HPDE6-E6E7 (cell line): Measurements from ENCODE around the gene DNM3.

Source experiments
- DNase-seq: peaks from one replicate; pipeline ENCODE4 v3.0.0; 2011; ENCODE audit warnings: missing footprints; ENCODE audit errors: extremely low spot score

The DNM3 gene

GRCh38 chr1:171869097-171869496 lies 27.8 kb downstream of the DNM3 start:
- DNase-seq: no peak

GRCh38 chr1:171871848-171872247 lies 30.6 kb downstream of the DNM3 start:
- no peak for DNase-seq

DNA sequence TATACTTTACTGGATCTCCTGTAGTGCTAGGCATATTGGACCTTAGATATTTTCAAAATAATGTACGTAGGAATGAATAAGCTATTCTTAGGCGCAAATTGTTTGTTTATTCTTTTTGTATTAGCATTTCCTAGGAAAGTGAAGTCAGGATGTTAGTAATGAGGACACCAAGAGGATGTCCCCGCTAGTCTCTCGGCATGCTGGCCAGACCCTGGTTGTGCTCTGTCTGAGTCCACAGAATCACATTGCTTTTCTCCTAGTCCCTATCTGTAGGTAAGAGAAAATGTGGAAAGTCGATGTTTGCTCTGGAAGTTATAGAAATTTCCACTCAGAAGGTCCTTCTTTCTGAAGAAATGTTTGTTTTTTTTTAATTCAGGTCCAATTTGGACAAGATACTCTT lies 31.1 kb downstream of the DNM3 start:
- DNase-seq: no peak

- no peak for DNase-seq
Observed at GRCh38 chr1:171873664-171874063, 32.4 kb downstream of the DNM3 start.

DNA sequence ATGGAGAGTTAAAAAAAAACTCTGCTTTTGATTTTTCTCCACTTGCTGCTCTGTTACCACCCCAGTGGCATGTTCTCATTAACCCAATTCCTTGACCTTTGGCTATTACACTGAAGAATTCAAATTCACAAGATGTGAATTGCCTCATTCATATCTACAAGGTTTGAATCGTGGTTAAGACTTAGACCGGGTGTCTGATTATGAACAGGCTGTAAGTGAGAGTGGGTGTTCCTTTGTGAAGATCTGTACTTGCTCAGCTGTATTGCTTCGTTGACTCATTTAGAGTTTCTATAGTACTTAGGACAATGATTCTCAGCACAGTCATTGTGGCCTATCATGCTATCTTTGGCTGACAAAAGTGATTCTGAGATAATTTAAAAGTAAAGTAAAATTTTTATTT lies 36.4 kb downstream of the DNM3 start:
- DNase-seq: peak; percentile 26

GRCh38 chr1:171879556-171879955 lies 38.3 kb downstream of the DNM3 start:
- DNase-seq: no peak

DNA sequence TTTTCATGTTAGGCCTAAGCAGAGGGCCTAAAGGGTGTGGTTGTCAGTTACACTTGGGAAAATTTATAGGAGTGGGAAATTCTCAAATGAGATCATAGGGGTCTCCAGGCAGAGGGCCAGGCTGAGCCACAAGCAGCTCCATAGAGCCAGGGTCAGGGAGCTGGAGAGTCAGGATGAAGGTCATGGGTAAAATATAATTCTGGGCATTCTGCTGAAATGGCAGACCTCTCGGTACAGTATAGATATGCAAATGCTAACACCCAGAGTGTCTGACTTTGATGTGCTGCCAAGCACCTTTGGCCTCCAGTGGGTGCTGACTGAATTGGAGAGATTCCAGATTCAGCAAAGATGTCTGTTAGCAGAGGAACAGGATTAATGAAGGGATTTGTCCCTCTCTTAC lies 40.1 kb downstream of the DNM3 start:
- DNase-seq: no peak

DNA sequence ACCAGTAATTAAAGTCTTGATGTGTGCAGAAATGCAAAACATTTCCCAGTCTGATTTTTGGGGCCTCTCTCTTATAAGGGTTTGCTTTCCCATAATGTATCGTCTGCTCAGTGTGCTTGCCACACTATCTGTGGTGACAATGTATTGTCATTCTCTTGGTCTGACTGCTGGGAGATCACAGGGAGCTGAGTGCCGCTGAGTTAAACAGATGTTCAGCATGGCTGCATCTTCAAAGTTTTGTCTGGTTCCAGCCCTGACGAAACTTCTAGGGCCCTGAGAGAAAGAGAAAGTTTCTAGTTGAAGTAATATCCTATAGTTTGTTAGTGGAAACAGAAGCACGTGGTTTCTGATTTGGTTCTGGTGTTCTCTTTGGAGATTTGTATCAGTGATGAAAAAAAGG lies 42.6 kb downstream of the DNM3 start:
- DNase-seq: no peak

DNA sequence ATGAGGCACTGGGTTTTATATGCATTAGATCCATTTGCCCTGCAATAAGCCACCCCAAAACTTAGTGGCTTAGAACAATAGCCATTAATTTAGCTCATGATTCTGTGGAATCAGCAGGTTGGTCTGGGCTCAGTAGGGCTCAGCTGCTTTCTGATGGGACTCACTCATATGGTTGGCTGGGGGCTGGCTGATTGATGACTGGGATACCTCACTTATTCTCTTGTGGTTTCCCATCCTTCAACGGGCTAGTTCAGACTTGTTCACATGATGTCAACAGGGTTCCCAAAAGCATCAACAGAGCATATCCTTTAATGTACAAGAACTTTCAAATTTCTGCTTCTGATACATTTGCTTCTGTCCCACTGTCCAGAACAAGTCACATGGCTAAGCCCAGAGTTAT lies 43.2 kb downstream of the DNM3 start:
- DNase-seq: peak; percentile 5

- no peak for DNase-seq
Observed at GRCh38 chr1:171890131-171890530, 48.8 kb downstream of the DNM3 start.

GRCh38 chr1:171896936-171897703 lies 55.8 kb downstream of the DNM3 start:
- DNase-seq: no peak

DNA sequence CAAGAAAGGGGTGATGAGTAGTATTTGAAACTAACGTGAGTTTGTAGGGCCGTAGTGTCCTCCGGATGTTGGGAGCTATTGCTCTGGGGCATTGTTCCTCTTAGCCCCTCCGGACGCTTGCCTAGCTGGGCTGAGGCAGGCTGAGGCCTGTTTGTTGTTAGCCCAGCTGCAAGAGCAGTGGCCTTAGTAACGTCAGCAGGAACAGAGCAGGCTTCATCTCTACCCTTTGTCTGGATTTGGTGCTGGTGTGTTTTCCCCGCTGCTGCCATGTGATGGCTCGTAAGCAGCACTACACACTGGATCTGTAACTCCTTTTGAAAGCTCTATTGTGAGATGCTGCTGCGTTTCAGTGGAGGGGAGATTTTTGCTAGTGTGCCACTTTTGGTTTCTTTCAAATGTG lies 57.6 kb downstream of the DNM3 start:
- peak; percentile 53 for DNase-seq

DNA sequence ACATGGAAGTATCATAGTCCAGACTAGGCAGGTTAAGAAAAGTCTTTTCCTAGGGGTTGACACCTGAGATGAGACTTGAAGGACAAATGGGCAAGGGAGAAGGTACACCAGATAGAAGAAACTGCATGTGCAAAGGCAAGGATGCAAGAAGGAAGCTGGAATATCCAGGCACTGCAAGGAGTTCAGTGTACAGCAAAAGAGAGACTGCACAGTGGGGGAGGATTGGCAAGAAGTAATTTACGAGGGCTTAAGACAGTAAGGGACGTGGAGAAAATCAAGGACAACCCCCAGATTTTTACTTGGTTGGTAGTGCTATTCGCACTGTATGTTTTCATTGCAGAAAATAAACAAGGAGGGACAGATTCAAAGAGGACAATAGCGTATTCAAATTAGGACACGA lies 58.5 kb downstream of the DNM3 start:
- DNase-seq: no peak

- no peak for DNase-seq
Observed at GRCh38 chr1:171901245-171901644, 59.9 kb downstream of the DNM3 start.

- DNase-seq: peak; percentile 49
Observed at GRCh38 chr1:171902527-171902926, 61.2 kb downstream of the DNM3 start.

- DNase-seq: no peak
Observed at GRCh38 chr1:171904778-171905450, 63.6 kb downstream of the DNM3 start.

- DNase-seq: no peak
Observed at GRCh38 chr1:171909711-171910110, 68.4 kb downstream of the DNM3 start.

DNA sequence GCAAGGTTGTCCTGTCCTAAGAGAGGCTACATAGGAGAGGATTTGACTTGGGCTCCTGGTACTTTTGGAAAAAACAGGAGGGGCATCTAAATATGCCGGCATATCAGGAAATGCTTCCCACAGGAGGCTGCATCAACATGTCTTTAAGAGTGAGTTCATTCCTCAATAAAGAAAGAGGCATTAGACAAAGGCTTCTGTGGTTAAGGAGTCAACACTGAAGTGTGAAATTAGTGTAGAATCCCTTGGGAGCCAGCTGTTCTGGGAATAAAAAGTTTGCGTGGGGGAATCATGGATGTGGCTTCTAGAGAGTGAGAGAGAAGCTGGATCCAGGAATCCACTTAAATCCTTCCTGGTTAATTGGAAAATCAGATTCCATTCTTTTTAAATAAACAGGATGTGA lies 69.5 kb downstream of the DNM3 start:
- no peak for DNase-seq

DNA sequence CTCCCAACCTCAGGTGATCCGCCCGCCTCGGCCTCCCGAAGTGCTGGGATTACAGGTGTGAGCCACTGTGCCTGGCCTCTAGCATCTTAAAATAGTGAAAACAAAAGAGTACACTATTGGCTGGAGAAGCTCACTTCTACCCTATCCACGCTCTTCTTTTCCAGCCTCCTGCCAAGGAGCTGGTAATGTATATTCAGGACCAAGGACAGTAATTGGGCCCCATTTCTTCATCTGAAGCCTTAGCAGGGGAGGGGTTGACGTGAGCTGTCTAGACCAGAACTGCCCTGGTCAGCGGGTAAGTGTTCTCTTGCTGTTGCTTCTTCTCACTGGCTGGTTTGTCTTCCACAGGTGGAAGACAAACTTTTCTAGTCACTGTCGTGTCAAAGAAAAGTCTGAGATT lies 70.2 kb downstream of the DNM3 start:
- no peak for DNase-seq

- DNase-seq: no peak
Observed at GRCh38 chr1:171912509-171913175, 71.3 kb downstream of the DNM3 start.

DNA sequence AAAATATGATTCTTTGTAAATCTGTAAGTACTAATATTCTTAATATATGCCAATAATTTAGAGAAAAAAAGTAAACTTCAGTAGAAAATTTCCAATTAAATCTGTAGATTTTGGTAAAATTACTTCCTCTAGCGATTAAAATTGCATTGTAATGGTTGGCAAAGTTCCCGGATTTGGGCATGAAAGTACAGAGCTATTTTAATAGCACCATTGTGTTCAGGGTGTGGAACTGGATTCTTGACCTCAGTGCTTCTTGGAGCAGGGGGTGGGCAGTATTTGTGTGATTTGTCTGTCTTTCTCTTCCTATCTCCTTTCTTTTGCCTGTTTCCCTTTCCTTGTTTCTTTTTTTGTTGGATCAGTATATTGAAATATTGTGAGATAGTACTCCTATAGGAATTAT lies 72.1 kb downstream of the DNM3 start:
- DNase-seq: peak; percentile 31

- no peak for DNase-seq
Observed at GRCh38 chr1:171916315-171916771, 75.0 kb downstream of the DNM3 start.

- DNase-seq: no peak
Observed at GRCh38 chr1:171917331-171917730, 76.0 kb downstream of the DNM3 start.
